H1 (cell line): ENCODE results near the gene DPF3. TPM values are rescaled to one million over a fixed set of nuclear protein-coding genes. Genes with fewer than 3 reads are reported as not detected.

Source experiments
- ATF2 ChIP-seq: IDR thresholded peaks from 2 replicates; pipeline ENCODE4 v1.6.1; 2012; ENCODE audit warnings: low read length, inconsistent platforms
- polyA plus RNA-seq, 7 experiments: library from polyadenylated mRNA; depleted of rRNA in 3 of 7; stranded (reverse) in 5 of 7; unstranded in 2 of 7; fragments of >200 nt in 5 of 7; fragments of 200-250 nt in 2 of 7; gene quantifications; 1 replicate in 5 of 7; 2 replicates in 1 of 7; 4 replicates in 1 of 7; pipeline versions ENCODE4 v1.2.1 to v1.2.3, GENCODE V29; 2011 to 2013; ENCODE audit warnings: missing spikeins in 2 of 7, mixed read lengths in 2 of 7
- total RNA-seq: library from RNA; stranded (reverse); fragmentation: NEBNext Ultra II Directional; extraction: Animal tissue kit (Norgen Biotek cat#: 25700); gene quantifications from 2 replicates; pipeline ENCODE4 v1.2.1, GENCODE V29; 2021

Gene DPF3
- total and polyA plus RNA-seq, 2 of the 8 experiments (the other 6 are each of a cell fraction or from before 2014, with no cell fraction given): 0.19 TPM; not detected in 1

DNA sequence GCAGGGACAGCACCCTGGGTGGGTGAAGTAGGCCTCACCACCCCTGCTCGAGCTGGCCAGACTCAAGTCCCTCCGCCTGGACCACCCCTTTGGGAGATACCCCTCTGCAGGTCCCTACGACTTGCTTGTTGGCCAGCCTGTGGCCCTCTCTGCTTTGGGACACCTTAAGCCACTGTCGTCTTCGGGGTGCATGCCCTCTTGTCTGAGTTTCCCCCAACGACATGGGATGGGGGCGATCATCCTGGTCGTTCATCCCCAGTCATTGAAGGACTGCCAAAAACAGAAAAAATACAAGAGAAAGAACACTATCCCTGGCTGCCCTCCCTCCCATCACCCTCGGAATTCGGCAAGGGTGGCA is 151.1 kb downstream of the DPF3 start (continued):
- TF ChIP-seq ATF2: no peak
